GM19023 (cell line): ENCODE measurements around the gene EXPH5.

ENCODE experiments used
- ATAC-seq: cut with Tn5 transposase; IDR thresholded peaks from one replicate; pipeline ENCODE4 v1.9.1; 2021; ENCODE audit warnings: mild to moderate bottlenecking, moderate library complexity; ENCODE audit not compliant: unreplicated experiment

Gene EXPH5

GRCh38 chr11:108562746-108563581, 30.6 kb downstream of the EXPH5 start:
- no peak for ATAC-seq

DNA sequence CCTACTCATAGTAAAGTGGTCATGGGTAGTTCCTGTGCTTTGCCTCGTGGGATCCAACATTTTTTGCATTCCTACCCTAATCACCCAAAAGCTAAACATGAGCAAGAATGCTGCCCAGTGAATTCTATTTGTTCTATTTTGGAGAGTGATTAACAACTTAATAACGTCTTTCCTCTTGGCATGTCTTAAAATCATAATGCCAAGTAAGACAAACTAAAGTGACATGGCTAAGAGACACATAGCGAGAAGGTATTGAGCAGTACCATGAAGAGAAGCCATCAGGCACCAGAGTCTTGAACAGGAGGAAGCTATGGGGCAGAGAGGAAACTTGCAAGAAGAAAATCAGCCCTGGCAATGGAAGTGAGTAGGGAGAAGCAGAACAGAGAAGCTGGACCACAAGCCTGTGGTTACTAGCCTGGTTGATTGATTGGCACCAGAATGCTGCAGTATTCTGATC, 32.0 kb downstream of the EXPH5 start:
- no peak for ATAC-seq

DNA sequence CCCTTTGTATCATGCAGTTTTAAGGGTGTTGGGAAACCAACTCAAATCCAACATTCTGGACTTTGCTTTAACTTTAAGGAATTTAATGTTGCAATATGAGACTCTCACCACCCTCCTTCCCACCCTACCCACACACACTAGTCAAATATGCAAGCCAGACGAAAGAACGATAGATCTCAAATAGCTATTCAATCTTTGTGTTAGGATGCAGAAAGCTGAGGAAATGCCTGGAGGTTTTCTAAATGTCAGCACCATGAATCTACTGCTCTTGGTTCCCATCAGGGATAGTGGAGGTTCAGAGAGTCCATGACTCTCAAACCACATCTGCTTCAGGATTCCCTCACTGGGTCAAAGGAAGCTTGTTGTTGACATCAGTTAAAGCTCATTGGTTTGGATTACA, 33.7 kb downstream of the EXPH5 start:
- no peak for ATAC-seq

- ATAC-seq, result no peak
Measured at GRCh38 chr11:108559340-108559739, 34.2 kb downstream of the EXPH5 start.

GRCh38 chr11:108558222-108558621, 35.3 kb downstream of the EXPH5 start:
- peak; percentile 86 for ATAC-seq

DNA sequence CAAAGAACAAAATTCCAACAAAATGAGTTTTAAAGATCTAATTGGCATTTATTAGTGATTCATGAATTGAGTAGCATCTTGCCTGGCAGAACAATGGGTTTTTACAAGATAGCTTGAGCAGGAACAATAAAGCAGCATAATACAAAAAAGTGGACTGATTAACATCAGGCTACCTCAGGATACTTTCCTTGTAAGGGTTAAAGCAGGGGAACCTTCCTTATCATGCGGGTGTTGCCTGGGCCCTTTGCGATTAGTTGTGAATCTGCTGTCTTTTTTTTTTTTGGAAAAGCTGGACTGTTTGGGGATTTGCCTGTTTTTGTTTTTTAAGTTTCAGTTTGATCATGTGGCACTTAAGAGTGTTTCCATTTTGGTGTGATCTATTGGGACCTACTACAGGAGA, 37.5 kb downstream of the EXPH5 start:
- ATAC-seq, result no peak

- no peak for ATAC-seq
Measured at GRCh38 chr11:108551651-108552462, 41.7 kb downstream of the EXPH5 start.

GRCh38 chr11:108549319-108549885, 44.2 kb downstream of the EXPH5 start:
- ATAC-seq, result no peak

- ATAC-seq, result no peak
Measured at GRCh38 chr11:108545909-108546501, 47.6 kb downstream of the EXPH5 start.

DNA sequence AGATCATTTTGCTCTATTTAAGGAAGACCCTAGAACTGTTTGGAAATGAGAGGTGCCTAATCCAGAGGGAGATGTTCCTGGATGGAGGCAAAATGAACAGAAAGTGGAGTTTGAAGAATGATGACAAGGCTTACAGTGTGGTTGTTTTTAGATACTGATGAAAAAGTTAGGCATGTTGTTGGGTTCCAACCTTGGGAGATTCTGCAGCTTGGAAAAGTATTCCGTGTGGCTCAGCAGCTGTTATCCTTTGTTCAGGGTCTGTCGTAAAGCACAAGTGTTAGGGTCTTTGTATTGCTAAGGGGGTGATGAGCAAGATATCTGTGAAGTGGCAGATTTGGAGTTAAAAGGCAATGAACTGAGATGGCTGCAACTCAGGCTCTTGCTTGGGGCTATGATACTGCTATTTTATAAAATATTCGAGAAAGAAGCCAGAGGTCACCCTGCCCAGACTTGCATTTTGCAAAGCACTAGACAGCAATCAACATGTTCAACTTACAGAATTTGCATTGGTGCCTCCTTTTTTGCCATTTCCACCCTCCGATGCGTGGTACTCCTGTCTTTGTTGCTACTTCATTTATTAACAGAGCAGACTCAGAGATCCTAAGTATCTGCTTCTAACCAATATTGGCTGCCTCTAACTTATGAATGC, 50.1 kb downstream of the EXPH5 start:
- no peak for ATAC-seq

DNA sequence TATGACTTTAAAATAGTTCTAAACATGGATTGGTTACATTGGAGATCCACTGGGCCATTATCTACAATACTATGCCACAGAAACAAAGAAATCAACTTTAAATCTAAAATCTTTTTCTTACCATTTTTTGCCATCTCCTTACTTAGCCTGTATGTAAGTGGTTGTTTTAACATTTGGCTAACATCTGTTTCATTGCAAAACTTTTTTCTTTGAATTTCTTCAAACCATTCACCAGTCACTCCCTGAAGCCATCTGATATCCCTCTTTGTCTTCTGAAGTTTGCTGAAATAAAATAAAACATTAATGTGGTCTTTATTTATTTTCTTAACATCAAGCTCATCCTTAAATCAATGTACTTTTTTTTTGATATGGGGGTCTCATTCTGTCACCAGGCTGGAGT, 52.0 kb downstream of the EXPH5 start:
- ATAC-seq, result no peak

GRCh38 chr11:108538502-108538901, 55.1 kb downstream of the EXPH5 start:
- ATAC-seq, result no peak

DNA sequence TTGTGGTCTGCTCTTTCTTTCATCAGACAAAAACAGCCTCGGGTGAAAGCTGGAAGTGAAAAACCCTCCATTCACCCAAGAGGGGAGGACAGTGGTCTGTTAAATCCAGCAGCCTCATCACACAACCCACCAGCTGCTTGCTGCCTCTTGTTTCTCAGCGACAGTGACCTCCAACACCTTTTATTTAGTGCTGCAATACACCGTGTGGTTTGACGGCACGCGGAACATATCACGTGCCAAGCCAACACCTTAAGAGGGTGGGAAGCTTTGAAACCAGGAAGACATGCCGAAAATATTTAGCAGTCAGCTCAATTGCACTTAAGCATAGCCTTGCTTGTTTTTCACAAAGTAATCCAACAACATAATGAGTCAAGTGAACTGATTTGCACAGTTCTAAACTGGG, 55.5 kb downstream of the EXPH5 start:
- ATAC-seq, result no peak

DNA sequence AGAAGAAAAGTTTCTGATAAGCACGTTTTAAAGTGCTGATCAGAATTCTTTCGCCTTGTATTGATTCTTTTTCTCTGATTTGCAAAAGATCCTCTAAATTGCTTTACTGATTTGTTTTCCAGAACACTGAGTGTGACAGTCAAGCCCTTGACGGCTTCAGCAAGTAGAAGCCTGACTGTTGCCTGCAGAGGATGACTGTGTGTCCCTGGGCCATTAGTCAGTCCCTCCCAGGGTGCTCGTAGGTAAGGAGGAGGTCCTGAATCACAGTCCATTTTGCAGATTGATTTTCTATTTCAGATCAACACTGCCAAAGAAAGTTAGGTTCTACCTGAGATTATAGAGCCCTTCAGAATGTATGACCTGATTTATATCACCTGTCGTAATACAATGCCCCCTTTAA, 56.8 kb downstream of the EXPH5 start:
- no peak for ATAC-seq

- no peak for ATAC-seq
Measured at GRCh38 chr11:108535384-108535955, 58.1 kb downstream of the EXPH5 start.

GRCh38 chr11:108534274-108534882, 59.2 kb downstream of the EXPH5 start:
- ATAC-seq, result no peak

DNA sequence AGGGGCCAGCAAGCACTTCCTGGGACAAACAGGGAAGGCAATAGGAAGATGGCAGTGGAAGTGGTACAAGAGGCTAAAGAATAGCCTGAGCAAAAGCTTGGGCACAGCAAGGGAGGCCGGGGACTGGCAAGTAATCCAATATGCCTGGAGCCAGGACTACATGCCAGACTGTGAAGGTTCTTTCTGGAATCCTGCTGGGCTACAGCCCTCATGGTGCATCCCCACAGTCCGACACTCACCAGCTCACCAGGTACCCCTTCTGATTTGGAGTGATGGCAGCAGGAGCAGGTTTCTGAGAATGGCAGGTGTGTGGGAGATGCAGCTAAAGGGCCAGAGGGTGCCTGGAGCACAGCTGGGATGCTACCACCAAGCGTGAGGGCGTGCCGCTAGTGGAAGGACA, 63.1 kb downstream of the EXPH5 start:
- no peak for ATAC-seq

DNA sequence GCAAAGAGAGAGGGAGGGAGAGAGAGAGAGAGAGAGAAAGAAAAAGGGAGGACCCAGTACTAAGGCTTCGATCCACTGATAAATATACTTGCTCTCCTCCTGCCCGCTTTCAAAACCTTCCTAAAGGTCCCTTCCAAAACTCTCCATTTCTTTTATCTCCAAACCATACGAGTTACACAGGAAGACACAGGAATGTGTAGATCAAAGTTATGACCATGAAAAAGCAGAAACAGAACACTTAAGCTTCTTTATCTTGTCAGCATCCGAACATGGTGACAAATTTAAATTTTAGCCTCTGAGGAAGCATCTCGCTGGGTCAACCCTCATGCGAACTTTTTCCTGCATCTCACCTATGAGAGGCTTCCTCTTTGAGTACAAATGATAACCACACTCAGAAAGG, 66.2 kb downstream of the EXPH5 start:
- ATAC-seq, result no peak

GRCh38 chr11:108525161-108525560, 68.4 kb downstream of the EXPH5 start:
- no peak for ATAC-seq

- no peak for ATAC-seq
Measured at GRCh38 chr11:108524422-108524821, 69.1 kb downstream of the EXPH5 start.
